Liver (tissue), 9 donors: Measurements from ENCODE around the gene KCNQ5. TPM values are rescaled to one million over a fixed set of nuclear protein-coding genes. Genes with fewer than 3 reads are reported as not detected.

Experiments
- DNase-seq: peaks from one replicate; pipeline ENCODE4 v3.0.0-alpha.2; 2017; ENCODE audit warnings: low spot score
- H3K27ac ChIP-seq, 2 donors: one replicate each; pipeline ENCODE4 v1.7.0; 2013; ENCODE audit warnings: inconsistent platforms in 2 of 2, low read length in 2 of 2, control low read depth in 1 of 2, low read depth in 1 of 2, mild to moderate bottlenecking in 1 of 2
- H3K27me3 ChIP-seq, 4 donors: one replicate each; pipeline versions ENCODE4 v1.6.1 to v1.7.0; 2013; ENCODE audit warnings: low read length in 3 of 4, inconsistent platforms in 1 of 4, mild to moderate bottlenecking in 1 of 4, moderate library complexity in 1 of 4; ENCODE audit not compliant: control insufficient read depth in 4 of 4, insufficient read depth in 4 of 4
- H3K36me3 ChIP-seq, 4 donors: one replicate each; pipeline versions ENCODE4 v1.6.1 to v1.7.0; 2013; ENCODE audit warnings: low read length in 3 of 4, mild to moderate bottlenecking in 3 of 4, low read depth in 1 of 4, moderate library complexity in 1 of 4; ENCODE audit not compliant: control insufficient read depth in 4 of 4, insufficient read depth in 3 of 4
- H3K4me1 ChIP-seq, 4 donors: one replicate each; pipeline versions ENCODE4 v1.6.1 to v1.7.0; 2013; ENCODE audit warnings: low read length in 3 of 4, mild to moderate bottlenecking in 3 of 4, moderate library complexity in 1 of 4; ENCODE audit not compliant: control insufficient read depth in 4 of 4, insufficient read depth in 4 of 4
- H3K4me3 ChIP-seq, 3 donors: one replicate each; pipeline versions ENCODE4 v1.6.1 to v1.7.0; 2013; ENCODE audit warnings: low read length in 3 of 3, control low read depth in 1 of 3, low read depth in 1 of 3, mild to moderate bottlenecking in 1 of 3
- H3K9ac ChIP-seq, 2 donors: one replicate each; pipeline ENCODE4 v1.7.0; 2013; ENCODE audit warnings: low read length in 2 of 2, mild to moderate bottlenecking in 2 of 2, moderate library complexity in 2 of 2, control low read depth in 1 of 2, low read depth in 1 of 2
- H3K9me3 ChIP-seq, 4 donors: one replicate each; pipeline versions ENCODE4 v1.6.1 to v1.7.0; 2013; ENCODE audit warnings: low read length in 3 of 4; ENCODE audit not compliant: control insufficient read depth in 4 of 4
- EGR1 ChIP-seq, 2 donors: IDR thresholded peaks; 2 replicates each; pipeline ENCODE4 v1.6.1; 2016 to 2018; ENCODE audit warnings: antibody characterized with exemption in 2 of 2, low read depth in 2 of 2
- FOXA1 ChIP-seq: IDR thresholded peaks from 2 replicates; pipeline ENCODE4 v1.6.1; 2016; ENCODE audit warnings: antibody characterized with exemption
- FOXA2 ChIP-seq: IDR thresholded peaks from 2 replicates; pipeline ENCODE4 v1.6.1; 2016; ENCODE audit warnings: antibody characterized with exemption
- GABPA ChIP-seq, 2 donors: IDR thresholded peaks in 1 of 2; conservative IDR thresholded peaks in 1 of 2; 2 replicates each; pipeline ENCODE4 v1.6.1; 2016; ENCODE audit warnings: antibody characterized with exemption in 2 of 2, mild to moderate bottlenecking in 1 of 2, moderate library complexity in 1 of 2
- HNF4A ChIP-seq, 2 donors: conservative IDR thresholded peaks; 2 replicates each; pipeline ENCODE4 v1.6.1; 2016; ENCODE audit warnings: antibody characterized with exemption in 2 of 2, mild to moderate bottlenecking in 2 of 2
- JUND ChIP-seq, 2 donors: IDR thresholded peaks; 2 replicates each; pipeline ENCODE4 v1.6.1; 2016; ENCODE audit warnings: antibody characterized with exemption in 2 of 2
- NR2F2 ChIP-seq: IDR thresholded peaks from 2 replicates; pipeline ENCODE4 v1.6.1; 2016; ENCODE audit warnings: antibody characterized with exemption
- RAD21 ChIP-seq, 2 donors: IDR thresholded peaks; 2 replicates each; pipeline ENCODE4 v1.6.1; 2016; ENCODE audit warnings: antibody characterized with exemption in 2 of 2, mild to moderate bottlenecking in 2 of 2
- RXRA ChIP-seq, 2 donors: IDR thresholded peaks; 2 replicates each; pipeline ENCODE4 v1.6.1; 2017 to 2018; ENCODE audit warnings: antibody characterized with exemption in 2 of 2, mild to moderate bottlenecking in 1 of 2
- SP1 ChIP-seq: IDR thresholded peaks from 2 replicates; pipeline ENCODE4 v1.6.1; 2018; ENCODE audit warnings: antibody characterized with exemption, mild to moderate bottlenecking
- TAF1 ChIP-seq: conservative IDR thresholded peaks from 2 replicates; pipeline ENCODE4 v1.6.1; 2016; ENCODE audit warnings: antibody characterized with exemption, mild to moderate bottlenecking
- YY1 ChIP-seq: IDR thresholded peaks from 2 replicates; pipeline ENCODE4 v1.6.1; 2016; ENCODE audit warnings: antibody characterized with exemption, mild to moderate bottlenecking
- WGBS: extraction: QIAGEN DNeasy Blood & Tissue Kit; methylation state at CpG from one replicate; pipeline ENCODE4 v1.1.7; 2013; 5-methylcytosine and 5-hydroxymethylcytosine counted together
- polyA plus RNA-seq, 2 donors: library from polyadenylated mRNA; stranded (reverse) in 1 of 2; unstranded in 1 of 2; fragments of 200-250 nt in 1 of 2; fragments of >200 nt in 1 of 2; fragmentation: Nextera tagmentation in 1 of 2; extraction: Ambion mirVana in 1 of 2; gene quantifications; one replicate each; pipeline versions ENCODE4 v1.2.1 to v1.2.3, GENCODE V29; 2013 to 2015
- total RNA-seq, 2 donors: library from RNA; depleted of rRNA; stranded (reverse); fragments of >200 nt; gene quantifications; one replicate each; pipeline ENCODE4 v1.2.3, GENCODE V29; 2014
- TF ChIP-seq, protein P1 (sequence below): IDR thresholded peaks from 2 replicates; pipeline ENCODE4 v1.6.1; 2016; ENCODE audit warnings: antibody characterized with exemption
- TF ChIP-seq, protein P2 (sequence below): IDR thresholded peaks from 2 replicates; pipeline ENCODE4 v1.6.1; 2016; ENCODE audit warnings: antibody characterized with exemption
- TF ChIP-seq, protein P3 (sequence below): fragments of 150-350 bp; IDR thresholded peaks from 2 replicates; pipeline ENCODE4 v1.5.1; 2017; ENCODE audit warnings: improper control_type of control experiment, low read depth, low read length; ENCODE audit not compliant: missing input control
- TF ChIP-seq, protein P4 (sequence below): IDR thresholded peaks from 2 replicates; pipeline ENCODE4 v1.6.1; 2016; ENCODE audit warnings: antibody characterized with exemption, mild to moderate bottlenecking
- TF ChIP-seq, protein P5 (sequence below): IDR thresholded peaks from 2 replicates; pipeline ENCODE4 v1.6.1; 2016; ENCODE audit warnings: antibody characterized with exemption
- donor health status: healthy.
- donor health status: healthy.
- donor health status: healthy.
- donor health status: healthy.
- donor health status: healthy.

Gene KCNQ5
- total and polyA plus RNA-seq, 4 donors: 0.02 to 1.1 (median 0.15) TPM

DNA sequence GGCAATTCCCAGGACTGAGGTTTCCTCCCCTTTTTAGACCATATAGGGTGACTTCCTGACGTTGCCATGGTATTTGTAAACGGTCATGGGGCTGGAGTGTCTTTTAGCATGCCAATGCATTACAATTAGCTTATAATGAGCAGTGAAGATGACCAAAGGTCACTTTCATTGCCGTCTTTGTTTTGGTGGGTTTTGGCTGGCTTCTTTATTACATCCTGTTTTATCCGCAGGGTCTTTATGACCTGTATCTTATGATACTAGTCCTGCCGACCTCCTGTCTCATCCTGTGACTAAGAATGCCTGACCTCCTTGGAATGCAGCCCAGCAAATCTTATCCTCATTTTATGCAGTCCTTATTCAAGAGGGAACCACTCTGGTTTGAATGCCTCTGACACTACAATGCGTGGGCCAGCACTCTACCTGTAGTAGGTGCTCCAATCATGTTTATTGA lies 190.1 kb downstream of the KCNQ5 start:
- Histone ChIP-seq H3K4me3 (no peak overlapping the region), H3K4me1 (no peaks in the 10 kb centered on the region), H3K9me3 (no peaks in the 10 kb centered on the region), H3K9ac (no peak overlapping the region), H3K36me3 (no peaks in the 10 kb centered on the region), H3K27ac (no peak overlapping the region), H3K27me3 (no peaks in the 10 kb centered on the region)
- WGBS: 48% methylated on average over 6 of the region's 6 CpGs
- TF ChIP-seq JUND (IDR thresholded peaks at IDR 0.05) (no peak), EGR1 (IDR thresholded peaks at IDR 0.05; ENCODE audit: low read depth in 2 of 2) (no peak), FOXA2 (no peak), RXRA (IDR thresholded peaks at IDR 0.05) (no peak), SP1 (no peak), NR2F2 (no peak), FOXA1 (no peak), RAD21 (IDR thresholded peaks at IDR 0.05) (no peak), TAF1 (no peak), HNF4A (conservative IDR thresholded peaks at IDR 0.05) (no peak)
- TF ChIP-seq, protein P1, sequence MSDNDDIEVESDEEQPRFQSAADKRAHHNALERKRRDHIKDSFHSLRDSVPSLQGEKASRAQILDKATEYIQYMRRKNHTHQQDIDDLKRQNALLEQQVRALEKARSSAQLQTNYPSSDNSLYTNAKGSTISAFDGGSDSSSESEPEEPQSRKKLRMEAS: no peak
- TF ChIP-seq, protein P2, sequence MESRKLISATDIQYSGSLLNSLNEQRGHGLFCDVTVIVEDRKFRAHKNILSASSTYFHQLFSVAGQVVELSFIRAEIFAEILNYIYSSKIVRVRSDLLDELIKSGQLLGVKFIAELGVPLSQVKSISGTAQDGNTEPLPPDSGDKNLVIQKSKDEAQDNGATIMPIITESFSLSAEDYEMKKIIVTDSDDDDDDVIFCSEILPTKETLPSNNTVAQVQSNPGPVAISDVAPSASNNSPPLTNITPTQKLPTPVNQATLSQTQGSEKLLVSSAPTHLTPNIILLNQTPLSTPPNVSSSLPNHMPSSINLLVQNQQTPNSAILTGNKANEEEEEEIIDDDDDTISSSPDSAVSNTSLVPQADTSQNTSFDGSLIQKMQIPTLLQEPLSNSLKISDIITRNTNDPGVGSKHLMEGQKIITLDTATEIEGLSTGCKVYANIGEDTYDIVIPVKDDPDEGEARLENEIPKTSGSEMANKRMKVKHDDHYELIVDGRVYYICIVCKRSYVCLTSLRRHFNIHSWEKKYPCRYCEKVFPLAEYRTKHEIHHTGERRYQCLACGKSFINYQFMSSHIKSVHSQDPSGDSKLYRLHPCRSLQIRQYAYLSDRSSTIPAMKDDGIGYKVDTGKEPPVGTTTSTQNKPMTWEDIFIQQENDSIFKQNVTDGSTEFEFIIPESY: no peak
- TF ChIP-seq, protein P3, sequence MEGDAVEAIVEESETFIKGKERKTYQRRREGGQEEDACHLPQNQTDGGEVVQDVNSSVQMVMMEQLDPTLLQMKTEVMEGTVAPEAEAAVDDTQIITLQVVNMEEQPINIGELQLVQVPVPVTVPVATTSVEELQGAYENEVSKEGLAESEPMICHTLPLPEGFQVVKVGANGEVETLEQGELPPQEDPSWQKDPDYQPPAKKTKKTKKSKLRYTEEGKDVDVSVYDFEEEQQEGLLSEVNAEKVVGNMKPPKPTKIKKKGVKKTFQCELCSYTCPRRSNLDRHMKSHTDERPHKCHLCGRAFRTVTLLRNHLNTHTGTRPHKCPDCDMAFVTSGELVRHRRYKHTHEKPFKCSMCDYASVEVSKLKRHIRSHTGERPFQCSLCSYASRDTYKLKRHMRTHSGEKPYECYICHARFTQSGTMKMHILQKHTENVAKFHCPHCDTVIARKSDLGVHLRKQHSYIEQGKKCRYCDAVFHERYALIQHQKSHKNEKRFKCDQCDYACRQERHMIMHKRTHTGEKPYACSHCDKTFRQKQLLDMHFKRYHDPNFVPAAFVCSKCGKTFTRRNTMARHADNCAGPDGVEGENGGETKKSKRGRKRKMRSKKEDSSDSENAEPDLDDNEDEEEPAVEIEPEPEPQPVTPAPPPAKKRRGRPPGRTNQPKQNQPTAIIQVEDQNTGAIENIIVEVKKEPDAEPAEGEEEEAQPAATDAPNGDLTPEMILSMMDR: no peak
- DNase-seq: no peak

DNA sequence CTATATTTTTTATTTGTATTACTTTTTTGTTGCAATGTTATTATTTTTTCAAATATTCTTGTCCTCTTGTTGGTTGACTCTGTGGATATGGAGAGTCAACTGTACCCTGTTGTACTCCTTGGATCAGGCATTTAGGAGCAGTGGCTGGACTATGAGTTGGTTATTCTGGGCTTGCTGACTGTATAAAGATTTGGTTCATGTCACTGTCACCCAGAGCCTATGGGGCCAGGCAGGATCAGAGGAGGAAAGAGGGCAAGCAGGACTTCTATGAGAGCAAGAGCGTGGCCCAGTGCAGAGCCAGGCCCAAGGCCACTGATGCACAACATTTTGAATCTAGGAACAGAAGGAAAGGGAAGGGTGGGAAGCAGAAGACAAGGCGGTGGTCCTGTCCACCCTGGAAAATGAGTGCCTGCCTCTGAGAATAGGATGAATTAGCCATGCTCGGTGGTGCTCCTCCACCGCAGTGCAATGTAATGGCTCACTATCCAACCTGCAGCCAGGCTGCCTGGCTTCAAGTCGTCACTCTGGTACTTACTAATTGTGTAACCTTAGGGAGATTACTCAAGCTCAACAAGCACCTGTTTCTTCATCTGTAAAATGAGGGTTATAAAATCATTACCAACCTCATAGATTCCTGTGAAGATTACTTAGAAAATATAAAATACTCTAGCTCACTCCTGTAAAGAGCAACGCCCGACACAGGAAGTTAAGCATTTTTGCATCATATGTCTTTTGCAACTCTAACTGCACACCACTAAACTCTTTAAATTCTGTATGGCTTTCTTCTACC lies 192.1 kb downstream of the KCNQ5 start:
- Histone ChIP-seq H3K36me3 (no peaks in the 10 kb centered on the region), H3K27me3 (no peaks in the 10 kb centered on the region), H3K27ac (no peak overlapping the region), H3K4me1 (no peaks in the 10 kb centered on the region), H3K4me3 (no peak overlapping the region), H3K9ac (no peak overlapping the region), H3K9me3 (no peaks in the 10 kb centered on the region)
- DNase-seq: no peak
- 63% methylated on average over 7 of the region's 7 CpGs for WGBS
- TF ChIP-seq, protein P4, sequence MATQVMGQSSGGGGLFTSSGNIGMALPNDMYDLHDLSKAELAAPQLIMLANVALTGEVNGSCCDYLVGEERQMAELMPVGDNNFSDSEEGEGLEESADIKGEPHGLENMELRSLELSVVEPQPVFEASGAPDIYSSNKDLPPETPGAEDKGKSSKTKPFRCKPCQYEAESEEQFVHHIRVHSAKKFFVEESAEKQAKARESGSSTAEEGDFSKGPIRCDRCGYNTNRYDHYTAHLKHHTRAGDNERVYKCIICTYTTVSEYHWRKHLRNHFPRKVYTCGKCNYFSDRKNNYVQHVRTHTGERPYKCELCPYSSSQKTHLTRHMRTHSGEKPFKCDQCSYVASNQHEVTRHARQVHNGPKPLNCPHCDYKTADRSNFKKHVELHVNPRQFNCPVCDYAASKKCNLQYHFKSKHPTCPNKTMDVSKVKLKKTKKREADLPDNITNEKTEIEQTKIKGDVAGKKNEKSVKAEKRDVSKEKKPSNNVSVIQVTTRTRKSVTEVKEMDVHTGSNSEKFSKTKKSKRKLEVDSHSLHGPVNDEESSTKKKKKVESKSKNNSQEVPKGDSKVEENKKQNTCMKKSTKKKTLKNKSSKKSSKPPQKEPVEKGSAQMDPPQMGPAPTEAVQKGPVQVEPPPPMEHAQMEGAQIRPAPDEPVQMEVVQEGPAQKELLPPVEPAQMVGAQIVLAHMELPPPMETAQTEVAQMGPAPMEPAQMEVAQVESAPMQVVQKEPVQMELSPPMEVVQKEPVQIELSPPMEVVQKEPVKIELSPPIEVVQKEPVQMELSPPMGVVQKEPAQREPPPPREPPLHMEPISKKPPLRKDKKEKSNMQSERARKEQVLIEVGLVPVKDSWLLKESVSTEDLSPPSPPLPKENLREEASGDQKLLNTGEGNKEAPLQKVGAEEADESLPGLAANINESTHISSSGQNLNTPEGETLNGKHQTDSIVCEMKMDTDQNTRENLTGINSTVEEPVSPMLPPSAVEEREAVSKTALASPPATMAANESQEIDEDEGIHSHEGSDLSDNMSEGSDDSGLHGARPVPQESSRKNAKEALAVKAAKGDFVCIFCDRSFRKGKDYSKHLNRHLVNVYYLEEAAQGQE: no peak
- TF ChIP-seq, protein P2: no peak
- TF ChIP-seq NR2F2: no peak
- TF ChIP-seq HNF4A (conservative IDR thresholded peaks at IDR 0.05): no peak
- no peak for TF ChIP-seq FOXA1
- TF ChIP-seq TAF1: no peak
- TF ChIP-seq RAD21 (IDR thresholded peaks at IDR 0.05): no peak
- TF ChIP-seq JUND (IDR thresholded peaks at IDR 0.05): no peak
- TF ChIP-seq, protein P1: no peak
- TF ChIP-seq FOXA2: no peak
- TF ChIP-seq EGR1 (IDR thresholded peaks at IDR 0.05; ENCODE audit: low read depth in 2 of 2): no peak
- TF ChIP-seq RXRA (IDR thresholded peaks at IDR 0.05): no peak
- no peak for TF ChIP-seq GABPA (IDR thresholded peaks at IDR 0.05 in 1 of 2, conservative IDR thresholded peaks at IDR 0.05 in 1 of 2)
- no peak for TF ChIP-seq SP1
- TF ChIP-seq, protein P3: no peak
- TF ChIP-seq, protein P5, sequence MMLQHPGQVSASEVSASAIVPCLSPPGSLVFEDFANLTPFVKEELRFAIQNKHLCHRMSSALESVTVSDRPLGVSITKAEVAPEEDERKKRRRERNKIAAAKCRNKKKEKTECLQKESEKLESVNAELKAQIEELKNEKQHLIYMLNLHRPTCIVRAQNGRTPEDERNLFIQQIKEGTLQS: no peak
- TF ChIP-seq YY1: no peak
